HEK293 (cell line): ENCODE data around the gene NPC1.

Experiments
- BCL11A ChIP-seq: fragments of 450-650 bp; formaldehyde crosslinking; IDR thresholded peaks from 2 replicates; pipeline ENCODE4 v1.5.1; 2016; ENCODE audit warnings: low read depth, missing biosample characterization, missing genetic modification characterization
- FEZF1 ChIP-seq: fragments of 450-650 bp; formaldehyde crosslinking; IDR thresholded peaks from 2 replicates; pipeline ENCODE4 v1.5.1; 2016; ENCODE audit warnings: missing biosample characterization, missing genetic modification characterization
- KLF17 ChIP-seq: fragments of 450-650 bp; formaldehyde crosslinking; IDR thresholded peaks from 2 replicates; pipeline ENCODE4 v1.5.1; 2016; ENCODE audit warnings: missing biosample characterization, missing genetic modification characterization
- KLF9 ChIP-seq: fragments of 450-650 bp; formaldehyde crosslinking; IDR thresholded peaks from 2 replicates; pipeline ENCODE4 v1.5.1; 2016; ENCODE audit warnings: missing biosample characterization, missing genetic modification characterization, low read depth
- SALL2 ChIP-seq: fragments of 450-650 bp; formaldehyde crosslinking; IDR thresholded peaks from 2 replicates; pipeline ENCODE4 v1.5.0; 2017; ENCODE audit warnings: missing biosample characterization, mild to moderate bottlenecking, missing genetic modification characterization, borderline replicate concordance
- SCRT1 ChIP-seq: fragments of 450-650 bp; formaldehyde crosslinking; IDR thresholded peaks from 2 replicates; pipeline ENCODE4 v1.5.1; 2016; ENCODE audit warnings: missing biosample characterization, missing genetic modification characterization, borderline replicate concordance
- TRIM28 ChIP-seq: IDR thresholded peaks from 2 replicates; pipeline ENCODE4 v1.6.1; 2011; ENCODE audit warnings: low read length, control low read depth, borderline replicate concordance
- ZBTB1 ChIP-seq: fragments of 450-650 bp; formaldehyde crosslinking; IDR thresholded peaks from 2 replicates; pipeline ENCODE4 v1.5.1; 2016; ENCODE audit warnings: missing biosample characterization, missing genetic modification characterization
- ZBTB26 ChIP-seq: fragments of 450-650 bp; formaldehyde crosslinking; optimal IDR thresholded peaks from 2 replicates; pipeline ENCODE3; 2016; ENCODE audit warnings: missing biosample characterization, mild to moderate bottlenecking, missing genetic modification characterization
- ZNF132 ChIP-seq: fragments of 450-650 bp; formaldehyde crosslinking; IDR thresholded peaks from 2 replicates; pipeline ENCODE4 v1.5.1; 2017; ENCODE audit warnings: missing biosample characterization, missing genetic modification characterization, borderline replicate concordance
- ZNF133 ChIP-seq: fragments of 450-650 bp; formaldehyde crosslinking; IDR thresholded peaks from 2 replicates; pipeline ENCODE4 v1.5.1; 2016; ENCODE audit warnings: missing biosample characterization, missing genetic modification characterization
- ZNF157 ChIP-seq: fragments of 450-650 bp; formaldehyde crosslinking; IDR thresholded peaks from 2 replicates; pipeline ENCODE4 v1.5.1; 2016; ENCODE audit warnings: missing biosample characterization, missing genetic modification characterization
- ZNF16 ChIP-seq: fragments of 450-650 bp; formaldehyde crosslinking; IDR thresholded peaks from 2 replicates; pipeline ENCODE4 v1.5.1; 2016; ENCODE audit warnings: low read depth, missing biosample characterization, missing genetic modification characterization
- ZNF174 ChIP-seq: fragments of 450-650 bp; formaldehyde crosslinking; IDR thresholded peaks from 2 replicates; pipeline ENCODE4 v1.5.0; 2017; ENCODE audit warnings: missing biosample characterization, mild to moderate bottlenecking, missing genetic modification characterization
- ZNF18 ChIP-seq: fragments of 450-650 bp; formaldehyde crosslinking; IDR thresholded peaks from 2 replicates; pipeline ENCODE4 v1.5.1; 2016; ENCODE audit warnings: missing biosample characterization, missing genetic modification characterization
- ZNF2 ChIP-seq: fragments of 450-650 bp; formaldehyde crosslinking; IDR thresholded peaks from 2 replicates; pipeline ENCODE4 v1.5.1; 2016; ENCODE audit warnings: missing biosample characterization, missing genetic modification characterization
- ZNF350 ChIP-seq: fragments of 450-650 bp; formaldehyde crosslinking; IDR thresholded peaks from 2 replicates; pipeline ENCODE4 v1.5.0; 2017; ENCODE audit warnings: missing biosample characterization, mild to moderate bottlenecking, missing genetic modification characterization
- ZNF394 ChIP-seq: fragments of 450-650 bp; formaldehyde crosslinking; IDR thresholded peaks from 2 replicates; pipeline ENCODE4 v1.5.1; 2016; ENCODE audit warnings: missing biosample characterization, missing genetic modification characterization, mild to moderate bottlenecking, moderate library complexity, borderline replicate concordance
- ZNF416 ChIP-seq: fragments of 450-650 bp; formaldehyde crosslinking; IDR thresholded peaks from 2 replicates; pipeline ENCODE4 v1.5.1; 2016; ENCODE audit warnings: missing biosample characterization, missing genetic modification characterization
- ZNF48 ChIP-seq: fragments of 450-650 bp; formaldehyde crosslinking; IDR thresholded peaks from 2 replicates; pipeline ENCODE4 v1.5.1; 2016; ENCODE audit warnings: missing biosample characterization, missing genetic modification characterization
- ZNF510 ChIP-seq: fragments of 450-650 bp; formaldehyde crosslinking; IDR thresholded peaks from 2 replicates; pipeline ENCODE4 v1.5.1; 2018; ENCODE audit warnings: mild to moderate bottlenecking, missing genetic modification characterization, missing biosample characterization; ENCODE audit not compliant: insufficient replicate concordance
- ZNF514 ChIP-seq: fragments of 450-650 bp; formaldehyde crosslinking; IDR thresholded peaks from 2 replicates; pipeline ENCODE4 v1.5.1; 2016; ENCODE audit warnings: missing biosample characterization, missing genetic modification characterization
- ZNF530 ChIP-seq: fragments of 450-650 bp; formaldehyde crosslinking; IDR thresholded peaks from 2 replicates; pipeline ENCODE4 v1.5.1; 2016; ENCODE audit warnings: low read depth, missing biosample characterization, missing genetic modification characterization
- ZNF555 ChIP-seq: fragments of 450-650 bp; formaldehyde crosslinking; conservative IDR thresholded peaks from 2 replicates; pipeline ENCODE4 v1.5.1; 2017; ENCODE audit warnings: missing biosample characterization, mild to moderate bottlenecking, missing genetic modification characterization, inconsistent platforms
- ZNF560 ChIP-seq: fragments of 450-650 bp; formaldehyde crosslinking; IDR thresholded peaks from 2 replicates; pipeline ENCODE4 v1.5.1; 2017; ENCODE audit warnings: missing biosample characterization, missing genetic modification characterization, borderline replicate concordance
- ZNF561 ChIP-seq: fragments of 450-650 bp; IDR thresholded peaks from 2 replicates; pipeline ENCODE4 v1.5.1; 2018; ENCODE audit warnings: missing biosample characterization, missing genetic modification characterization, borderline replicate concordance
- ZNF600 ChIP-seq: fragments of 450-650 bp; formaldehyde crosslinking; IDR thresholded peaks from 2 replicates; pipeline ENCODE4 v1.5.1; 2016; ENCODE audit warnings: missing biosample characterization, missing genetic modification characterization
- ZNF670 ChIP-seq: fragments of 450-650 bp; formaldehyde crosslinking; IDR thresholded peaks from 2 replicates; pipeline ENCODE4 v1.5.1; 2016; ENCODE audit warnings: missing biosample characterization, missing genetic modification characterization, low read depth
- ZNF677 ChIP-seq: fragments of 450-650 bp; IDR thresholded peaks from 2 replicates; pipeline ENCODE4 v1.5.0; 2018; ENCODE audit warnings: missing biosample characterization, mild to moderate bottlenecking, missing genetic modification characterization, moderate library complexity
- ZNF747 ChIP-seq: fragments of 450-650 bp; formaldehyde crosslinking; IDR thresholded peaks from 2 replicates; pipeline ENCODE4 v1.5.1; 2016; ENCODE audit warnings: missing biosample characterization, missing genetic modification characterization
- ZNF776 ChIP-seq: fragments of 450-650 bp; formaldehyde crosslinking; IDR thresholded peaks from 2 replicates; pipeline ENCODE4 v1.5.0; 2017; ENCODE audit warnings: missing biosample characterization, missing genetic modification characterization, borderline replicate concordance
- ZSCAN18 ChIP-seq: fragments of 450-650 bp; formaldehyde crosslinking; IDR thresholded peaks from 2 replicates; pipeline ENCODE4 v1.5.1; 2016; ENCODE audit warnings: missing biosample characterization, missing genetic modification characterization
- ZSCAN23 ChIP-seq: fragments of 450-650 bp; formaldehyde crosslinking; IDR thresholded peaks from 2 replicates; pipeline ENCODE4 v1.5.1; 2016; ENCODE audit warnings: missing biosample characterization, missing genetic modification characterization
- ZSCAN30 ChIP-seq: fragments of 450-650 bp; IDR thresholded peaks from 2 replicates; pipeline ENCODE4 v1.5.1; 2018; ENCODE audit warnings: missing biosample characterization, mild to moderate bottlenecking, missing genetic modification characterization, moderate library complexity
- ZSCAN5A ChIP-seq: fragments of 450-650 bp; formaldehyde crosslinking; IDR thresholded peaks from 2 replicates; pipeline ENCODE4 v1.5.1; 2016; ENCODE audit warnings: missing biosample characterization, missing genetic modification characterization

NPC1 gene

GRCh38 chr18:23629444-23629946 lies 43.2 kb upstream of the NPC1 start (continued):
- TF ChIP-seq FEZF1 (tag by site-specific recombination) (peak; percentile 66; the same call in 1 of the 2 replicates), ZNF133 (tag by site-specific recombination) (no peak), ZNF670 (tag by site-specific recombination) (no peak), ZNF394 (no peak), TRIM28 (no peak), ZNF174 (tag by site-specific recombination) (no peak), ZNF677 (tag by site-specific recombination) (no peak), ZNF776 (tag by site-specific recombination) (no peak), ZNF747 (tag by site-specific recombination) (no peak), KLF17 (tag by site-specific recombination) (no peak), ZNF555 (tag by site-specific recombination) (no peak), ZNF48 (tag by site-specific recombination) (no peak), ZNF561 (tag by site-specific recombination) (no peak), ZSCAN18 (tag by site-specific recombination) (no peak), ZNF18 (no peak), ZNF560 (tag by site-specific recombination) (no peak), ZSCAN30 (tag by site-specific recombination) (0 out of 2 replicates have a peak, but pooled peaks have one; percentile 7), SCRT1 (tag by site-specific recombination) (no peak), ZNF2 (tag by site-specific recombination) (no peak), ZNF416 (tag by site-specific recombination) (no peak), BCL11A (no peak), ZSCAN5A (tag by site-specific recombination) (no peak), KLF9 (tag by site-specific recombination) (no peak), ZNF350 (tag by site-specific recombination) (no peak), ZNF530 (tag by site-specific recombination) (no peak), ZNF514 (tag by site-specific recombination) (no peak), ZBTB26 (tag by site-specific recombination) (no peak), ZSCAN23 (tag by site-specific recombination) (no peak), ZNF157 (no peak), ZNF16 (no peak), ZBTB1 (tag by site-specific recombination) (no peak), ZNF600 (tag by site-specific recombination) (no peak), ZNF132 (tag by site-specific recombination) (no peak), ZNF510 (tag by site-specific recombination) (no peak), SALL2 (no peak)
